Glomerular endothelial cell (primary cell): ENCODE results near the gene MORC1. TPM values are rescaled to one million over a fixed set of nuclear protein-coding genes. Genes with fewer than 3 reads are reported as not detected.

ENCODE experiments used
- DNase-seq: peaks from one replicate; pipeline ENCODE4 v3.0.0-alpha.2; 2011; ENCODE audit warnings: low read depth, low spot score; ENCODE audit errors: extremely low read depth
- total RNA-seq: library from RNA; depleted of rRNA; stranded (reverse); fragments of >200 nt; gene quantifications from 2 replicates; pipeline ENCODE4 v1.2.3, GENCODE V29; 2015

MORC1 gene
- total RNA-seq, 1 donor from 2014 or later = not detected

DNA sequence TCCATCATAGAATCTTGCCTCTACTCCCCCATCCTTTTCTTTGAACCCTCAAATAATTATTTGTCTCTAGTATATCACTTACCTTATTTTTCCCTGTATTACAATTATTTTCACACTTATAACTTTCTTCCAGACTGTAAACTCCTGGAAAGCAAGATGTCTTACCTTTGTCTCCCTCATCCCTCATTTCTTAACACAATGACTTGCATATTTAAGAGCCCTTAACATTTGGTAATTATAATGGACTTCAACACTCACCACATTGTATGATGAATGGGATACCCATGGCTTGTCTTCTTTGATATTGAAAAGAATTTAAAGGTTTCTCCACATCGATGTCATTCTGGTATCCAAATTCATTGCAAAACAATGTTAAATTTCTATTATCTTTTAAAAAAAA is 82.9 kb downstream of the MORC1 start:
- DNase-seq = no peak

- DNase-seq = no peak
Observed at GRCh38 chr3:109033000-109033660, 84.8 kb downstream of the MORC1 start.

GRCh38 chr3:109028753-109029152 is 89.2 kb downstream of the MORC1 start:
- no peak for DNase-seq

DNA sequence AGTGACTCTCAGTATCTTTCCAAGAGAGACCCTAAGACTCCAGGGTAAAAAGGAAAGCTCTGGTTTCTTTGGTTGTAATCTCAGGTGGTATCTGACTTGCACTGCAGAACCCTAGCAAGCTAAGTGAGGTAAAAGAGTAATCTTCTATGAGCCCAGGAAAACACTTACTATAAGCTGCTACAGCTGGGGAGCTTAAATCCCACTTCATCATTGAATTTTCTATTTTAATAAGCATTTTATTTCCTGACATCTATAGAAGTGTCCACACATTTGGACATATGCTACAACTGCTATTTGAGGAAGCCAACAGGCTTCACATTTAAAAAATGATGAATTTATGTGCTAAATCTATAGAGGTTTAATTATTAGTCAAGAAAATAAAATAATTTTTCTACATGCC is 91.1 kb downstream of the MORC1 start:
- no peak for DNase-seq

DNA sequence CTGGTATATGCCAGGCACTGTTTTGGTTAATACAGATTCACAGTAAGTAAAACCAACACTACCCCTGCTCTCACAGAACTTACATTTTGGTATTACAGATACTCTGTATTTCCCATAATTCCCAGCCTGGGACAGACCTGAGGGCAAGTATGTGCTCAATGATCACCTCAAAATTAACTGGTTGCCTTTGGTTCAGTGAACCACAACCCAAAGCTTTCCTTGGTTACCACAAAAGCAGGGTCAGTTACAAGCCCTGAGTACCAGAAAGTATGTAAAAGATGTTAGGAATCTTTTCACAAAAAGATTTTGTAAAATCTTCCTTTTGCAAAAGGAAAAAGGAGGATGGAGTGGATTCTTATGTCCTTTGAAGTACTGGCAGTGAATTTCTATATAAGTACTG is 92.0 kb downstream of the MORC1 start:
- DNase-seq = no peak

GRCh38 chr3:109023656-109024254 is 94.2 kb downstream of the MORC1 start:
- DNase-seq = peak; percentile 3

DNA sequence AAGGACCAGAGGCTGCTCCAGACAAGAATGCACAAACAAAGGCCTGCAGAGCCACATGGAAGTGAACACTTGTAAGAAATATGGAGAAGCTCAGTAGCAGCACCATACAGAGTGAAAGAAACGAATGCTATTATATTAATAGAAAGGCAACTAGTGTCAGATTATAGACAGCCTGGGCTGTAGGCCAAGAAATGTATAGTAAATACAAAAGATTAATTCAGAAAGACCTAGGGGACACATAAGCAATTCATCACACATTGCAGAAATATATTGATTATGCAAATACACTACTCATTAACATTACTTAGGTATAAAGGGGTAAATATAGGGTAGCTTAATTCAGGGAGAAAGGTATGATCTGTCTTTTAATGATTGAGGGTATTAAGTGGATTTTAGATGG is 94.8 kb downstream of the MORC1 start:
- no peak for DNase-seq

DNA sequence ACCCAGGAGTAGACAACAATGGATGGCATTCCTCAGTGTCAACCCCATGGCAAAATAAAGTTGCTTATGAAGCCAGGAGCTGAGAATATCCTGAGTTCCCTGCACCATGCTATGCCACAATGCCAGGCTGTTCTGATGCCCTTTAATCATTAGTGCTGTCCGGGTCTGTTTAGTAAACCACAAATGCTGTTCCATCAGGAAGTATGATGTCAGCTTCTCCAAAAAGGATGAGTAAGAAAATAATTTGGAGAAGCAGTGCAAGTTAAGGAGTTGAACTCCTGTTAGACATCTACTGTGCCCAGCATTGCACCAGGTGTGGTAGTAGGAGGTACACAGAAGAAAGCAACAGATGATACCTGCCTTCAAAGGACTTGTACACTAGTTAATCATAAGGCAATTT is 96.4 kb downstream of the MORC1 start:
- DNase-seq = no peak

- no peak for DNase-seq
Observed at GRCh38 chr3:109018828-109019227, 99.1 kb downstream of the MORC1 start.

DNA sequence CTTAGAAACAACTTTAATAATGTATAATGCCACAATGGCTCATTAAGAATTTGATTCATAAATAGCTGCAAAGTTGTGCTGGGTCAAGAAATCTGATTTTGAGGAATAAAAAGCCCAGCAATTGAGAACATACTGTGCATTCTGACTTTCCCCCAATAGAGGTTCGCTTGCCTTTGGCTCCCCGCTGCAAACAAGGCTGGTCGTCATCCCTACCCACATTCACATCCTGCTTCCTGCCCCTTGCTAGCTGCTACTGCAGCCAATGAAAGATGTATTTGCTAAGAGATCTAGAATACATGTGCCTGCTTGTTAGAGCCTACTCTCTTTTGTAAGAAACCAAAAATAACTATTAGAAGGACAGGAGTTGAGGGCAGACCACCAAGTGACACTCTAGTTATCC is 112.5 kb downstream of the MORC1 start:
- DNase-seq = no peak

GRCh38 chr3:108998436-108998835 is 119.5 kb downstream of the MORC1 start:
- no peak for DNase-seq

- DNase-seq = no peak
Observed at GRCh38 chr3:108985844-108986243, 132.1 kb downstream of the MORC1 start.

DNA sequence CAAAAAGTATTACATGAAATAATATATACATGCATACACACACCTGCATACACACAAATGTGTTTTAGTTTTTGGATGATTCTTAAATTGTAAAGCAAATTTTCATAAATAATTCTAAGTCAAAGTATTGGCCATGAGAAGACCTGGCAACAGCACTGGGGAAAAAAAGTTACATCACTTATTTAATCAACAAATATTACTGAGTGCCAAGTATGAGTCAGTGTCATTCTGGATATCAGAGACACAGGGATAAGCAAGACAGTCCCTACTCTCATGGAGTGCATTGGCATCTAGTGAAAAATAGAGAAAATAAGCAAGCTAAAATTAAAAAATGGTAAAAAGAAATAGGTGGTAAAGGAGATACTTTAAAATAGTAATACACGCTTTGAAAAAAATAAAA is 134.9 kb downstream of the MORC1 start:
- DNase-seq = no peak

- no peak for DNase-seq
Observed at GRCh38 chr3:108976058-108976457, 141.9 kb downstream of the MORC1 start.

DNA sequence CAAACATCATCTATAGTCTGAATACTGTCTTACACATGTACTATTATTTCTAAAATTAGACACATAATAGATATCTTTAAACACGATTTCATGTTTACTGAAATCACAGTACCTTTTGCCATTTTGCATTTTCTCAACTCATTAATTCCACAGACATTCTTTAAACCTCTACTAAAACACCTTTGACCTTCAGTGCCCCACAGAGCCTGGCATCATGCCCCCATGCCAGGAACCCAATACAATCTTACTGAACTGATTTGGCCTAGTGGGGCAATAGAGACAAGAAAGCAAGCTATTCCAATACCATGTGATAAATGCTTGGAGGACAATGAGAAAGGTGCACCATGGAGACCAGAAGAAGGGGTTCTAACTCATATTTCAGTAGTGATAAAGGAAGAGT is 144.9 kb downstream of the MORC1 start:
- no peak for DNase-seq

- no peak for DNase-seq
Observed at GRCh38 chr3:108972482-108972881, 145.5 kb downstream of the MORC1 start.

GRCh38 chr3:108970561-108970960 is 147.4 kb downstream of the MORC1 start:
- DNase-seq = no peak

GRCh38 chr3:108966773-108967172 is 151.2 kb downstream of the MORC1 start:
- DNase-seq = no peak

- DNase-seq = no peak
Observed at GRCh38 chr3:108959017-108959416, 158.9 kb downstream of the MORC1 start.

GRCh38 chr3:108953700-108954099 is 164.2 kb downstream of the MORC1 start, which contains the start of gene GUCA1C:
TSS of gene GUCA1C (minus strand) at chr3:108953879. CDS start at chr3:108953762, 117 bp downstream.
- DNase-seq = no peak

GRCh38 chr3:108953210-108953609 is 164.7 kb downstream of the MORC1 start:
- no peak for DNase-seq

GRCh38 chr3:108951820-108952501 is 166.0 kb downstream of the MORC1 start:
- no peak for DNase-seq
